H9 (cell line): Measurements from ENCODE around the gene SHISA9. TPM values are rescaled to one million over a fixed set of nuclear protein-coding genes. Genes with fewer than 3 reads are reported as not detected.

Experiments
- DNase-seq: peaks from one replicate; pipeline ENCODE4 v3.0.0-alpha.2; 2017
- H2AFZ ChIP-seq: one replicate; pipeline ENCODE4 v1.6.1; 2013; ENCODE audit warnings: mild to moderate bottlenecking, low read length, control low read depth, moderate library complexity
- H2AK5ac ChIP-seq: 2 replicates; pipeline ENCODE4 v1.6.1; 2013; ENCODE audit warnings: low read length, control low read depth, mixed read lengths; ENCODE audit not compliant: insufficient read length
- H2BK120ac ChIP-seq: one replicate; pipeline ENCODE4 v1.6.1; 2013; ENCODE audit warnings: low read depth, mild to moderate bottlenecking, low read length, control low read depth, inconsistent platforms; ENCODE audit not compliant: poor library complexity, severe bottlenecking
- H2BK12ac ChIP-seq: 2 replicates; pipeline ENCODE4 v1.6.1; 2013; ENCODE audit warnings: low read length, control low read depth, mixed read lengths, low read depth; ENCODE audit not compliant: insufficient read length
- H2BK15ac ChIP-seq: 2 replicates; pipeline ENCODE4 v1.6.1; 2013; ENCODE audit warnings: low read depth, low read length, control low read depth
- H2BK20ac ChIP-seq: one replicate; pipeline ENCODE4 v1.6.1; 2013; ENCODE audit warnings: low read depth, mild to moderate bottlenecking, low read length, control low read depth, inconsistent platforms; ENCODE audit not compliant: poor library complexity, severe bottlenecking
- H2BK5ac ChIP-seq: 2 replicates; pipeline ENCODE4 v1.6.1; 2013; ENCODE audit warnings: low read length, control low read depth, mixed read lengths; ENCODE audit not compliant: insufficient read length
- H3K14ac ChIP-seq: 2 replicates; pipeline ENCODE4 v1.6.1; 2013; ENCODE audit warnings: low read length, control low read depth; ENCODE audit not compliant: insufficient read depth
- H3K18ac ChIP-seq: 2 replicates; pipeline ENCODE4 v1.6.1; 2013; ENCODE audit warnings: low read depth, mild to moderate bottlenecking, mixed read lengths, low read length, control low read depth; ENCODE audit not compliant: insufficient read length
- H3K23ac ChIP-seq: 2 replicates; pipeline ENCODE4 v1.6.1; 2013; ENCODE audit warnings: low read length, control low read depth, mixed read lengths, low read depth; ENCODE audit not compliant: insufficient read length
- H3K23me2 ChIP-seq: 2 replicates; pipeline ENCODE4 v1.6.1; 2013; ENCODE audit warnings: low read depth, mild to moderate bottlenecking, mixed read lengths, low read length, control low read depth; ENCODE audit not compliant: insufficient read length, poor library complexity, severe bottlenecking
- H3K27ac ChIP-seq: 2 replicates; pipeline ENCODE4 v1.5.1; 2013; ENCODE audit warnings: low read length, control low read depth, mixed read lengths, low read depth; ENCODE audit not compliant: insufficient read length
- H3K27me3 ChIP-seq: 2 replicates; pipeline ENCODE4 v1.6.1; 2013; ENCODE audit warnings: low read length, control low read depth, inconsistent platforms; ENCODE audit not compliant: insufficient read depth
- H3K4ac ChIP-seq: 2 replicates; pipeline ENCODE4 v1.6.1; 2013; ENCODE audit warnings: low read depth, mild to moderate bottlenecking, control low read depth, inconsistent platforms, low read length, moderate library complexity
- H3K4me1 ChIP-seq: 2 replicates; pipeline ENCODE4 v1.6.1; 2013; ENCODE audit warnings: low read length, control low read depth, inconsistent platforms; ENCODE audit not compliant: insufficient read depth
- H3K4me2 ChIP-seq: 2 replicates; pipeline ENCODE4 v1.6.1; 2013; ENCODE audit warnings: low read length, control low read depth, mixed read lengths; ENCODE audit not compliant: insufficient read length, insufficient read depth
- H3K56ac ChIP-seq: 2 replicates; pipeline ENCODE4 v1.6.1; 2013; ENCODE audit warnings: low read depth, mild to moderate bottlenecking, mixed read lengths, low read length, control low read depth; ENCODE audit not compliant: insufficient read length
- H3K79me1 ChIP-seq: 2 replicates; pipeline ENCODE4 v1.6.1; 2013; ENCODE audit warnings: low read depth, mild to moderate bottlenecking, moderate library complexity, low read length, control low read depth, inconsistent platforms; ENCODE audit not compliant: insufficient read depth, poor library complexity, severe bottlenecking
- H3K79me2 ChIP-seq: 2 replicates; pipeline ENCODE4 v1.6.1; 2013; ENCODE audit warnings: low read length, control low read depth, inconsistent platforms; ENCODE audit not compliant: insufficient read depth
- H3K9ac ChIP-seq: 2 replicates; pipeline ENCODE4 v1.6.1; 2013; ENCODE audit warnings: low read length, control low read depth, mixed read lengths; ENCODE audit not compliant: insufficient read length; ENCODE audit errors: extremely low read depth
- H3K9me3 ChIP-seq: one replicate; pipeline ENCODE4 v1.6.1; 2013; ENCODE audit warnings: low read depth, low read length, inconsistent platforms; ENCODE audit not compliant: control insufficient read depth
- H3T11ph ChIP-seq: one replicate; pipeline ENCODE4 v1.6.1; 2013; ENCODE audit warnings: mild to moderate bottlenecking, low read length, control low read depth, inconsistent platforms
- H4K20me1 ChIP-seq: one replicate; pipeline ENCODE4 v1.6.1; 2013; ENCODE audit not compliant: control insufficient read depth, insufficient read length, insufficient read depth
- H4K5ac ChIP-seq: 2 replicates; pipeline ENCODE4 v1.6.1; 2013; ENCODE audit warnings: low read depth, mild to moderate bottlenecking, mixed read lengths, low read length, control low read depth; ENCODE audit not compliant: insufficient read length
- H4K8ac ChIP-seq: replicated peaks from 2 replicates; pipeline ENCODE4 v1.6.1; 2013; ENCODE audit warnings: low read length, control low read depth, mixed read lengths, low read depth; ENCODE audit not compliant: insufficient read length
- H4K91ac ChIP-seq: 2 replicates; pipeline ENCODE4 v1.6.1; 2013; ENCODE audit warnings: low read depth, mild to moderate bottlenecking, moderate library complexity, mixed read lengths, low read length, control low read depth; ENCODE audit not compliant: insufficient read length
- H3K27ac Mint-ChIP-seq, 3 experiments: 2 replicates in 2 of 3; 3 replicates in 1 of 3; pipeline ENCODE4 v1.8.0; 2020 to 2021; ENCODE audit warnings: mixed read lengths in 3 of 3, mild to moderate bottlenecking in 1 of 3, moderate library complexity in 1 of 3
- H3K27me3 Mint-ChIP-seq: 2 replicates; pipeline ENCODE4 v1.8.0; 2021; ENCODE audit warnings: low read depth, mild to moderate bottlenecking, moderate library complexity, mixed read lengths
- H3K36me3 Mint-ChIP-seq, 3 experiments: 2 replicates in 2 of 3; 3 replicates in 1 of 3; pipeline ENCODE4 v1.8.0; 2020 to 2021; ENCODE audit warnings: low read depth in 3 of 3, mixed read lengths in 3 of 3; ENCODE audit not compliant: insufficient read depth in 1 of 3
- H3K4me1 Mint-ChIP-seq, 2 experiments: 2 replicates each; pipeline ENCODE4 v1.8.0; 2020; ENCODE audit warnings: mixed read lengths in 2 of 2
- H3K4me3 Mint-ChIP-seq, 2 experiments: 2 replicates in 1 of 2; 3 replicates in 1 of 2; pipeline ENCODE4 v1.8.0; 2020 to 2021; ENCODE audit warnings: mild to moderate bottlenecking in 2 of 2, mixed read lengths in 2 of 2, moderate library complexity in 1 of 2
- H3K9me3 Mint-ChIP-seq, 2 experiments: 2 replicates in 1 of 2; 3 replicates in 1 of 2; pipeline ENCODE4 v1.8.0; 2020; ENCODE audit warnings: mild to moderate bottlenecking in 2 of 2, mixed read lengths in 2 of 2, moderate library complexity in 1 of 2
- CTCF ChIP-seq: fragments of 200-600 bp; sonication (generic); conservative IDR thresholded peaks from 3 replicates; pipeline ENCODE4 v1.8.0; 2021; ENCODE audit warnings: antibody characterized with exemption, mild to moderate bottlenecking
- WGBS: extraction: QIAGEN DNeasy Blood & Tissue Kit; methylation state at CpG from one replicate; pipeline ENCODE4 v1.1.7; 2013; ENCODE audit warnings: missing lambda C conversion rate, low lambda C conversion rate, mixed read lengths; ENCODE audit not compliant: insufficient read length; ENCODE audit errors: extremely low coverage; 5-methylcytosine and 5-hydroxymethylcytosine counted together
- total RNA-seq: library from RNA; stranded (reverse); gene quantifications from 2 replicates; pipeline ENCODE4 v1.2.1, GENCODE V29; 2021

The SHISA9 gene
- total RNA-seq, 1 experiment from 2014 or later: 7.0 TPM

DNA sequence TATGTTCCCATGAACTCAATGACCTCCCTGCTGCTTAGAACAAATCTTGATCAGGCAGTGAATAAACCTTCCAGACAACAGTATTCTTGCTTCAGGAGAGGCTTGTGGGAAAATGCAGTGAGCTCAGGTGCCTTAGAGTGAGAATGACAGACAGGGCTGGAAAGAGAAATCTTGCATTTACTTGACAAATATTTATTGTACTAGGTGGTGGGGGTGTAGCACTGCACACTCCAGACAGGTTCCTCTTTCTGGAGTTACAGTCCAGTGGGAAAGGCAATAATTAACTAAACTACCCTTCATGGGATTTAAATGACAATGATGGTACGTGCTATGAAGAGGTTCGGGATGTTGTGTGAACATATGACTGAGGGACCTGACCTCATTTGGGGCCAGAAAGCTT is 182.9 kb downstream of the SHISA9 start:
- Histone ChIP-seq H3K23ac (no peak overlapping the region), H3K56ac (no peak overlapping the region), H3K4me2 (no peak overlapping the region), H4K8ac (no peak overlapping the region), H3T11ph (no peak overlapping the region), H3K23me2 (no peaks in the 10 kb centered on the region), H3K9me3 (no peaks in the 10 kb centered on the region), H3K18ac (no peak overlapping the region), H2BK12ac (no peak overlapping the region), H4K91ac (no peak overlapping the region), H2BK5ac (no peak overlapping the region), H3K14ac (no peak overlapping the region), H2BK120ac (no peak overlapping the region), H3K79me2 (no peaks in the 10 kb centered on the region), H3K27ac (no peak overlapping the region), H4K5ac (no peak overlapping the region), H3K4ac (no peak overlapping the region), H3K79me1 (no peaks in the 10 kb centered on the region), H2BK15ac (no peak overlapping the region), H4K20me1 (no peaks in the 10 kb centered on the region), H3K4me1 (peaks cover 4% of the 10 kb centered on the region; the same call in 1 of the 2 replicates), H2AK5ac (no peak overlapping the region), H2BK20ac (no peak overlapping the region), H3K9ac (no peak overlapping the region), H2AFZ (no peak overlapping the region), H3K27me3 (no peaks in the 10 kb centered on the region)
- WGBS: no CpG with 5 or more reads among the region's 2 CpGs
- DNase-seq: no peak
- peaks cover 4 to 12% of the 10 kb centered on the region in 2 experiments; a peak in 4 of 5 replicates for H3K9me3 Mint-ChIP-seq
- H3K4me1 Mint-ChIP-seq: peaks cover 11 to 13% of the 10 kb centered on the region in 2 experiments
- TF ChIP-seq CTCF: no peak
- H3K36me3 Mint-ChIP-seq: peaks cover 0 to 9% (median 0%) of the 10 kb centered on the region in 3 experiments; a peak in 3 of 7 replicates
- H3K27ac Mint-ChIP-seq: no peak overlapping the region
- peaks cover 1% of the 10 kb centered on the region; the same call in 1 of the 2 replicates for H3K27me3 Mint-ChIP-seq
- H3K4me3 Mint-ChIP-seq: no peak overlapping the region
